HG03039 (cell line): ENCODE results near the gene DLX4.

ENCODE experiments used
- ATAC-seq: cut with Tn5 transposase; IDR thresholded peaks from one replicate; pipeline ENCODE4 v1.9.1; 2021; ENCODE audit warnings: mild to moderate bottlenecking, moderate library complexity; ENCODE audit not compliant: unreplicated experiment

The DLX4 gene, protein sequence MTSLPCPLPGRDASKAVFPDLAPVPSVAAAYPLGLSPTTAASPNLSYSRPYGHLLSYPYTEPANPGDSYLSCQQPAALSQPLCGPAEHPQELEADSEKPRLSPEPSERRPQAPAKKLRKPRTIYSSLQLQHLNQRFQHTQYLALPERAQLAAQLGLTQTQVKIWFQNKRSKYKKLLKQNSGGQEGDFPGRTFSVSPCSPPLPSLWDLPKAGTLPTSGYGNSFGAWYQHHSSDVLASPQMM

DNA sequence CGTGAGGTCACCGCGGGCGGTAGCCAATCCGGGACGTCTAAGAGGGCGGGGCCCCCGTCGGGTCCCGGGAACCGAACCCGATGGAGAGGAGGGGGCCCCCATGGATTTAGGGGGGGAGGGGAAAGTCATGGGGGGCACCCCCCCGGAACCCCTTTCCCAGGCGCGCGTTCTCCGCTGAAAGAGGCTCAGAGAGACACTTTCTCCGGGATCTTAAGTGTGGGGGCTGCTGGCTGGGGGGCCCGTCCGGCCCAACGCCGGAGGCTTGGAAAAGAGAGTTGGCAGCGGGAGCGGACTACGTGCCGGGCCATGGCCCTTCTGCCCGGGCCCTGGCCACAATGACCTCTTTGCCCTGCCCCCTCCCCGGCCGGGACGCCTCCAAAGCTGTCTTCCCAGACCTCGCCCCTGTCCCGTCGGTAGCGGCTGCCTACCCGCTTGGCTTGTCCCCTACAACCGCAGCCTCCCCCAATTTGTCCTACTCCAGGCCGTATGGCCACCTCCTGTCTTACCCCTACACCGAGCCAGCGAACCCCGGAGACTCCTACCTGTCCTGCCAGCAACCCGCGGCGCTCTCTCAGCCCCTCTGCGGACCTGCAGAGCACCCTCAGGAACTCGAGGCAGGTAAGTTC is at the start of gene DLX4:
Gene DLX4 (plus strand): TSS at position 57 of the 626 bp plus-strand sequence. CDS start 279 bp downstream, at position 336.
- no peak for ATAC-seq

DNA sequence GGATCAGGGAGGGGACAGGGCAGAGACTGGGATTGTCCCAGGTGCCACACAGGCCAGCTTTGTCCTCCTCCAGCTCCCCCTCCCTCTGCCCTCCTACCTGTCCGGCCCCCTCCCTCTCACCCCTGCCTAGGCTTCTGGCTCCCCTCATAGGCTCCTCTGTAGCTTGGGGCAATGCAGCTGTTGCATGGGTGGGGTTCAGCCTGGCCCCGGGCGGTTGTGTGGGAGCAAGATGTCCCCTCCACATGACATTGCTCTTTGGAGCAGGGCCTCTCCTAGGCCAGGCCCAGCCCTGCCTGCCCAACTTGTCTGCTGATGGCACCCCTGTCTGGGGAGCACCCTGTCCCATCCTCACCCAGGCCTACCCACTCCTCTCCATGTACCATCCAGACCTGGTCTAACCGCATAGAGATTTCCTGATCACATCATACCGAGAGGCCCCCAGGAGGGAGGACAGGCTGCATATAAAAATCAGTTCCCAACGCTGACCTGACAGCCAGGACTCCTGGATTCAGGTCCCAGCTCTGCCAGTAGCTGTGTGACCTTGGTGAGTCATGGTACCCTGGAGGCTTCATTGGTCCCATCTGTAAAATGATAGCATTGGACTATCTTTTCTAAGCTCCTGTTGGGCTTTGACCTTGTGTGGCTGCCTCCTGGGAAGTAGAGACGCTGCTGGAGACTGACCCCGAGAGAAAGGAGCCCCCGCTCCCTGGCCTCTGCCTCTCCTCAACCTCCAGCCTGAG is 48.8 kb upstream of the DLX4 start:
- no peak for ATAC-seq

DNA sequence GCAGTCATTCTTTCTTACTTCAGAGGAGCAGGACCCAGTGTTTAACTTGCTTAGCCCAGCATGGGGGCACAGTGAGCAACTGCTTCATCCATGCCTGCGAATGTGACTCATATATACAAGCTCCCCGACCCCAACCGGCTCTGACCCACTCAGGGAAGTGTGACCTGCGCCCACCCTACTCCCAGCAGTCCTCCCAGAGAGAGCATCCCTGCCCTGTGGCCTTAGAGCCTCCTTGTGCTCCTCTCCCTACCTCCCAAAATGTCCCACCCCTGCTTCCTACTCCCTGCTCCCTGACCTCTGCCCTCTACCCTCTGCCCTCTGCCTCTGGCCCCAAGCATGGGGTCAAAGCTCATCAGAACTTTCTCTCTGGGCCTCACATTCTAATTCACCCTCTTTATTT is 46.9 kb upstream of the DLX4 start:
- no peak for ATAC-seq

DNA sequence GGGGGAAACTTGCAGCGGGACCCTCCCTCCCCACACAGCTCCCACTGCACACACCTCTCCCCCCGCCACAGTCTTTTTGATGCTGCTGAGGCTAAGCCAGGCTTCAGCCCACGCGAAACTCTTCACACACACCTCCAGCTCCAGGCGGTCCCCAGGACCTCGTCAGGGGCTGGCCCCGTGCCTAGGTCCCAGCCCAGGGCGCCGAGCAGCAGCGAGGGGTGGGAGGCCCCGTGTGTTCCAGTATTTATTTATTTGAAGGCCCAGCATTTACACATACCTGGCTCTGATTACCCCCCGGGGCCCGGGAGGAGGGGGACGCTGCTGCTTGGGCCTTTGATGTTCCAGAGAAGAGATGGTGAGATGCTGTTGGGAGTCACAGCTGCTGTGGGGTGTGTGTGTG is 44.9 kb upstream of the DLX4 start:
- no peak for ATAC-seq

DNA sequence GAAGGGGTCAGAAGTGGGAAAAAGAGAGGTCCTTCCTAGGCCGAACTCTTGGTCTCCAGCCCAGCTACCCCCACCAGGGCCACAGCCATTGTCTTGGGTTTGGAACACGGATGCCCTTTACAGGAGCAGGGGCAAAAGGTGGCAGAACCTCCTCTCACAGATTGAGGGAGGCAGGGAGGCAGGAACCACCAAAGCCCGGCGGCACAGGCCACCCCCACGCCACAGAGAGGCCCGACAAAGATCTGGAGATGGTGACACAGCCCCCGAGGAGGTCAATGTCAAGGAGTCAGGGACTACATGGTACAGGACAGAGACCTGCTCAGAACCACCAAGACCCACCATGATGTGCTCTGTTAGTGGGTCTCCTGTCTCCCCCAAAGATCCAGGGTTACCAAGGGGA is 44.4 kb upstream of the DLX4 start:
- no peak for ATAC-seq

DNA sequence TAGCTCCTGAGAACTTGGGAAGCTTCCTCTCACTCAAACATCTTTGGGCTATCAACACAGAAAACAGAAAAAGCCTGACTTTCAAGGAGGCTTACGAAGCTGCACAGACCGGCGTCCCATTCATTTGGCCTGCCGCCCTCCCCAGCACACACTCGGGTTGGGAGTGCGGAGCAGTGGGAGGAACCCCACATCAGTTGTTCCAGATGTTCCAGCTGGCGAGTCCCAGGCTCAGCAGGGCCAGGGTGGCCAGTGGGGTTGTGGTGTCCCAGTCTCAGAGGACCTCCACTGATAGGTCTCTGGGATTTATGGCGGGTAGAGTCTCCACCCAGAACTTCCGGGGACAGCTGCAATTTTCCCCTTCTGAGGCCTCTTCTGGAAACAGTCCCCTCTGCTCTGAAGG is 43.1 kb upstream of the DLX4 start:
- no peak for ATAC-seq

DNA sequence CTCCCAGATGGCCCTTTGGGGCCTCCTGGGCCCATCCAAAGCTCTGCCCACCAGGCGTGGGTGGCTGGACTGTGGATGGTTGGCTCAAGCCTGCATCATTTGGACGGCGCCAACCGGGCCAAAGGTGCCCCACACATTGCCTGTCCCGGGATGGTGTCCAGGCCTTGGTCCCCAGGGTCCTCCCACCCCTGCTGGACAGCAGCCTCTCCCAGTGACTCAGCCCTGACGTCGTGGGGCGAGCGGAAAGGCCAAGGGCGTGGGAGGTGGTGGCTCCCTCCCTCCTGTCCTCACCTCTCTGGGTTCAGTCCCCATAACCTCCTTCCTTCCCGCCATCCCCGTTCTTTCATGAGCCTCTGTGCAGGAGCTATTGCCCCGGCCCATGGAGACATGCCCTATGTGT is 42.1 kb upstream of the DLX4 start:
- no peak for ATAC-seq

DNA sequence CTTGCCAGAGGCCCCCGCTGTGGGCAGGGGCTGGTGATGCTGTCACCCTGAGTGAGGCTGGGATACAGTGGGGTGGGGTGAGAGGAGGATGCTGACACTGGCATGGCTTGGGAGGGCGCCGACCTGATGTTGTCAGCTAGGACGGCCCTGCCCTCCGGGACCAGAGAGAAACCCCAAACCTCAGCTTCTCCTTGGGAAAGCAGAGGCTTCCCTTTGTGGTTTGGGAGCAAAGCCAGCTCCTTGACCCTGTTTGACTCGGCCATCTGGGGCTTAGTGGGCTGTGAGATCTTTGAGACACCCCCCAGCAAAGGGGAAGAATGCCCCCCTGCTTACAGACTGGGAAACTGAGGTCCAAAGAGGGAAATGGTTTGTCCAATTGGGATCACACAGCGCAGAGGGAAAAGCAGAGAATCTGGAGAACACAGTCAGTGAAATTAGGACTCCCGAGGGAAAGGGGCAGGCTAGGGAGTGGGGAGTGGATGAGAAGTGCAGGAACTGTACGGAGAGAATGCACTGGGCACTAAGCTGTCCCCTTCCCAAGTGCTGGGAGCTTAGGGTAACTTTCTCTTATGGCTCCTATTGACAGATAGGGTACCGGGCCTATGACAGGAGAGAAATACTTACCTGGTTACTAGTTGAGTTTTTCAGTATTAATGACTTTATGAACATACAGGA is 40.7 kb upstream of the DLX4 start:
- ATAC-seq, result no peak

DNA sequence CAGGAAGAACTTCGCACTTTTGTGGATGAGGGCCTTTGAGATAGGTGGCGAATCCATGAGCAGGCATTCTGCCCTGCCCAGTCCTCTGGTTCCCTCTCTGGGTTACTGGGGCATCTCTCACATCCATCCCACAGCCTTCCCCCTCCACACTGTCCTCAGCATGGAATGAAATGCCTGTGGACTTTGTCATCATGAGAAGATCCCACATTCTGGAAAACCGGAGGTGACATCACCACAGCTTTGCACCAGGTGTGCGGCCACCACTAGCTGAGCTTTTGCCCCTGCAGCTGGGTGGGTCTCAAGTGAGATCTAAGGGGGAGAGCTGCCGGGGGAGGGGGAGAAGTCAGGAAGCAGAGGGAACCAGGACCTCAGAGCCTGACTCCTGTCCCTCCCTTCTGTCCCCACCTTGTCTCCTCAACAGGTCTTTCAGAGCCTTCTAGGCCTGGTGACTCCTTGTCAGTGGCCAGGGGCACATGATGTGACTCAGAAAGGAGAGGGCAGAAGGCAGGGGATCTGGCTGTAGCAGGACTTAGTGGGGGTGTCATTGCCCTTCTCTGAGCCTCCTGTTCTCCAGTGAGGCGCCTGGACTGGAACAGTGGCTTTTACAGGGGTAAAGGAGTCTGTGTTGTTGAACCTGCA is 40.0 kb upstream of the DLX4 start:
- no peak for ATAC-seq

DNA sequence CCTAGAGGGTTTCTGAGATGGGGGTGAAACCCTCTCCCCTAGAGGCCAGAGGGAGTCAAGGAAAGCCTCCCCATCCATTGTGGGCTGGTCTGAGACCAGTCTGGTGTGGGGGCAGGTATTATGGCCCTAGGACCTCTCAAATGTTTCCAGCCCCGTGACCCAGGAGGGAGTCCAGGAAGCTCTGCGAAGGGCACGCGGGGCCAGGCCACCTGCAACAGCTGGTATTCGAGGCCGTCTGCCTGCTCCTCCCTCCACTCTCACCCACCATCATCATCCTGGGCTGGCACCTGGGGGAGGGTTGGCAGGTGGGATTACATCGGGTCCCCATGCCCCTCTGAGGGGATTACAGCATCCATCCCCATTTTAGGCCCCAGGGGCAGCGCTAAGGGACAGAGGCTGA is 38.1 kb upstream of the DLX4 start:
- ATAC-seq, result no peak

DNA sequence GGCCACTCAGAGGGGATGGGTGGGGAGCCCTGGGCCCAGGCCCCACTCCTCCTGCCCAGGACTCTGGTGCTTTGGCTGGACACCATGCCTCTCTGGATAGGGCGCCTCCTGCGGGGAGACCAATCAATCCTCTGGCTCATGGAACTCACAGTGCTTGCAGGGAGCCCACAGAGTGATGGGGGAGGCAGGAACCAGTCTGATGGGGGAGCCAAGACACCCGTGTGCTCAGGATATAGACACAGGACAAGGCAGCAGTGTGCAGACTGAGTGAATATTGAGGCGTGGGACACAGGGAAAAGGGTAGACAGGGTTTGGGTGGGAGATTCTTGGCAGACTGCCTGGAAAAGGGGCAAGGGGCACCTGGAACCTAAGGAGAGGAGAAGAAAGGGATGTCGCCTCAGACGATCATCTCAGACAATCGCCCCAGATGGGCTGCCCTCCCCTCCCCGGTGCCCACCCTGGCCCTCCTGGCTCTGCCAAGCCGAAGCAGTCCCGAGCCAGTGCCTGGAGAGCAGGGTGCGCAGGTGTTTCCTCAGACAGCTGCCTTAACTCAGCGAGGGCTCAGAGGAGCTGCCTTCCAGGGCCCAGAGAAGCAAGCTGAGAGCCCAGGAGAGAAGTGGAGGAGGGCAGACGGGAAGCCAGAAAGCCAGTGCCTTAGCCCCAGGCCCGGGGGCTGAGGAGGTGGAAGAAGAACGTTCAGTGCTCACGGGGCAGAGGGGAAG is 37.4 kb upstream of the DLX4 start:
- ATAC-seq, result no peak

DNA sequence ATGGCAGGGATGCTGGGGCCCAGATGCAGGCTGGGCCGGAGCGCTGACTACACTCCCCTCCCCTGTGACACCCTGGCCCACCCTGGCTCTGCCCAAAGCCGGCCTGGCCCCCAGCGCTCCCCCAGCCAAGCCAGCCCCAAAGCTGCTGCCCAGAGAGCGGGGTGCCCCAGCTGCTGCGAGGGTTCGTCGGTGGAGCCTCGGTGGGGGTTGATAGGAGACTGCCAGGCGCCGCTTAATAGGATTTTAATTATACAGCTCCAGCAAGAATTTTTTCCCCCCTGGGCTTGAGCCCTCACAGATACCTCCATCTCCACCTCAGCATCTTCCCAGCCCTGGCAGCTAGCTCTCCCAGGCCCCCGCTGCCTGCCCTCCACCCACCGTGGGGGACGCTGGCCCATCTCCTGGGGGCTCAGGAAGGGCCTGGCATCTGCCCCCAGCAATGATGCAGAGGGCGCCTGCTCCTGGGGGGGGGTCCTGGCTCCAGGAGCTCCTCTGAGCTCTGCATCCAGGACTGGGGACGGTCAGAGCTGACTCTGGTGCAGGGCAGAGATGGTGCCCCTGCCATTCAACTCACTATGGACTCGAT is 36.8 kb upstream of the DLX4 start:
- no peak for ATAC-seq

DNA sequence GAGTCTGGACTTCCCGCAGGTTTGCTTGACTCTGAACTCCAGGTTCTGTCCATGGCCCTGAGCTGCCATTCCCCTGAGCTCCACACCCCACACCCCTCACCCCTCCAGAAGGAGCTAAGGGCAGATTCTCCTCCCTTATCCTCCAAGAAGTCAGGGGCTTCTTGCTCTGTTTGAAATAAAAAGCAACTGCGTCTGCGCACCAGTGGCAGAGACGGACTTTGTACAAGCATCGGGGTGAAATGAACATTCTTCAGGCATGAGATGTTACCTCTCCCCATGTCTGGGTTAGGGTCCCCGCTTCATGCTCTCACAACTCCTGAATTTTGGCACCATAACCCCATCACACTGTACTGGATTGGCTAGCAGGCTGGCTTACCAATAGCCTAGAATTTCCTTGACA is 36.1 kb upstream of the DLX4 start:
- no peak for ATAC-seq

DNA sequence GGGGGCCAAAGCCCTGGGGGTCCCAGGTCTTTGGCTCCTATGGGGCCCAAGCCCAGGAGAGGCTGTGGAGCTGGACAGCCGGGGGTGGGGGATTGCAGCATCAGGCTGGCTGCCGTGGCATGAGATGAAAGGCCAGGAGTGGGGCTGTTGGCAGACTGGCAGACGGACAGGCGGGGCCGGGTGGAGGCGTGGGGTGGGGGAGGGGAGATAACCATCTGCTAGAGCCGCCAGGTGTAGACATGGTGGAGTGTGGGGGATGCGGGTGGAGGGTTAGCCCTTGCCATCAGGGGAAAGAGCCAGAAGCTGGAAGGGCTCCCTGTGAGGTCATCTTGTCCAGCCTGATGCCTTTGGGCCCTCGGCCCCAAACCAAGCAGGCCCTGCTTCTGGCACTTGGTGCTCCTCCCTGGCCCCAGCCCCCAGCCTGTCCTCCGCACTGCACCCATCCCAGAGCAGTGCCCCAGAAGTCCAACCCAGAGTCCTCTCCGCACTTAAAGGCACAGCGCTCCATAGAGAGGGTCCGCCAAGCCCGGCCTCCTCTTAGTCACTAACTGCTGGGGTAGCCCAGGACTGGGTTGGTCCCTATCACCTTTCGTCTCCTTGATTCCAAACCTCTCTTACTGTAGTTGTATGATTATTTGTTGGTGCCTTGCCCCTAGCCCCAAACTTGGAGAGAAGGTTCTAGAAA is 33.3 kb upstream of the DLX4 start:
- ATAC-seq, result no peak

DNA sequence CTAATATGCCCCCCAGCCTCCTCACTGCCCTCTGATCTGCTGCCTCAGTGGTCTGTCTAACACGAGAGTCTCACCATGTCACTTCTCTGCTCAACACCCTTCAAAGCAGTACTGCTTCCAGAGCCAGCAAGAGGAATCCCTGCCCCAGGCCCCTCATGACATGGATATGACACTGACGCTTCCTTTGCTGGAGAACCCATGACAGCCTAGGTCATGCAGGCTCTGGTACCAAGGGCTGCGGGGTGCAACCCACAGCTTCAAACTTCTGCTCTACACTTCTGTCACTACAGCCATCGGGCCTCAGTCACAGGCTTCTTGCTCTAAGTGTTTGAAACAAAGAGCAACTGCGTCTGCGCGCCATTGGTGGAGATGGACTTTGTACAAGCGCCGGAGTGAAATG is 32.6 kb upstream of the DLX4 start:
- ATAC-seq, result no peak

DNA sequence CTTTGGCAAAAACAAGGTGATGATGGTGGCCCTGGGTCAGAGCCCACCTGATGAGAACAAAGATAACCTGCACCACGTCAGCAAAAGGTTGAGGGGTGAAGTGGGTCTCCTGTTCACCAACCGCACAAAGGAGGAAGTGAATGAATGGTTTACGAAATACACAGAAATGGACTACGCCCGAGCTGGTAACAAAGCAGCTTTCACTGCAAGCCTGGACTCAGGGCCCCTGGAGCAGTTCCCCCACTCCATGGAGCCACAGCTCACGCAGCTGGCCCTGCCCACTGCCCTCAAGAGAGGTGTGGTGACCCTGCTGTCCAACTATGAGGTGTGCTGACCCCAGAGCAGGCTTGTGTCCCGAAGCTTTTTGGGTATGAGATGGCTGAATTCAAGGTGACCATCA is 29.7 kb upstream of the DLX4 start:
- no peak for ATAC-seq

DNA sequence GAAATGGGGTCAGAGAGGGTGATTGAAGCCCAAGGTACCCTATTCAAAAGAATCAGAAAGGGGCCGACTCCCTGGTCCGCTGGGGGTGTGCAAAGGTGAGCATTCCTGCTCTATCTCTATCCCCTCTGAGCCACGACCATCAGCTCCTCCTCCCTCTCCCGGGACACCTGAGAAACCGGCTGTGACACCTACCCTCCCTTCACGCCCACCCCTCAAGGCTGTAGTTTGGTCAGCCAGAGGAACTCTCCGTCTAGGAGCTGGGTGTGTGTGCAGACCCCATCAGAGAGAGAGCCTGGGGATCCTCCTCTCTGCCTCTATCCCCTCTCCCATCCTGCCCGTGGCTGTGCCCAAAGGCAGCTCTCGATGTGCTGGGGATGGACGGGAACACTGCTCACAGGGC is 27.6 kb upstream of the DLX4 start:
- no peak for ATAC-seq

DNA sequence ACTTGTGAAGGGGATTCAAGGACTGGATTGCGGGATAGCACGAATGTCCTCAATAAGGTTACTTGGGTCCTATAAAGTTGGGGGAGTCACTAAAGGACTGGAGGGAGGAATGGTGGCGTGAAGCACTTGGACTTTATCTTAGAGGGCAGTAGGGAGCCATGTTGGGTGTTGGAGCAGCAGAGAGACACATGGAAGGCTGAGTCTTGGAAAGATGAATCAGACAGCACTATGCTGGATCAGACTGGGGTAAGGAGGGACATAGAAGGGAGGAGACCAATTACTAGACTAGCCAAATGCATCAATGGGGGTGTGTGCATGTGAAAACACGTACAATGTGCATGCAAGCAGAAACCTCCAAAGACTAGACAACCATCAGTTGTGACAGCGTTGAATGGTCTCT is 26.0 kb upstream of the DLX4 start:
- no peak for ATAC-seq

DNA sequence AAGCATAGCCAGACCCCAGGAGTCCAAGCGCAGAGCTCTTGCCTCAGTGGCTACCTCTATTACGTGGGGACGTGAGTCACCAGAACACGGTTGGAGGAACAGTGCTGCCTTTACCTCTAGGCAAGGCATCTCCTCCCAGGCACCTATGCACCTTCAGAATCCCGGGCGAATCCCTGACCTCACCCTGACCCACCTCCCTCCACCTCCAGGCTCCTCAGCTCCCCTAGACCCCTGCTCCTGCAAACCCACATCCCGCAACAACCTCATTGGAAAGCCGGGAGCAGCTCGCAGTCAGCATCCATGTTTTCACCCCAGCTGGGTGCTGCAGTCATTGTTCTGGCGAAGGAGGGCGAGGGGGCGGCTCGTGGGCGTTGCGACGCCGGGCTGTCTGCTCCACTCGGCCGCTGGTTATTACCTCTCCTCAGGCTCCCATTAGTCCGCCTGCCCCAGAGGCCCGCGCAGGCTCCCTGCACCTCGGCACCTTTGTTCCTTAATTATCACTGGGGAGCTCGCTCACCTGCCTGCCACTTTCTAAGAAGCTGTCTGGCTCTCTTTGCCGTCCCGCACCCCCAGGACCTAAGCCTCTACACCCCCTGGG is 24.6 kb upstream of the DLX4 start:
- ATAC-seq, result no peak
